K562 (cell line): ENCODE results near the gene TAF1A. TPM values are rescaled to one million over a fixed set of nuclear protein-coding genes. Genes with fewer than 3 reads are reported as not detected.
A peak's percentile ranks its signal among the peaks of the same experiment; 100 is the strongest.

Experiments
- ATAC-seq: fragments of 200-7000 bp; cut with Tn5 transposase; 3 replicates; pipeline ENCODE4 v1.9.1; 2020; ENCODE audit warnings: moderate library complexity
- BruUV-seq: library from RNA; stranded (reverse); fragments of 400-500 nt; replicated peaks from 2 replicates; lab custom pipeline; 2021; lab: Mats Ljungman, UMichigan
- CTCF ChIA-PET: fragments of 300-600 bp; formaldehyde crosslinking; extraction: SDS; loops from one replicate; lab custom pipeline; 2021; ENCODE audit warnings: low intra/inter-chr PET ratio; lab: Yijun Ruan, JAX
- POLR2A ChIA-PET: fragments of 300-600, 350-650 bp; sonication (Branson Sonifier 250); formaldehyde crosslinking; extraction: SDS; loops from one replicate; lab custom pipeline; 2021; ENCODE audit warnings: antibody characterized with exemption, inconsistent platforms; lab: Yijun Ruan, JAX
- DNase-seq, 4 experiments: peaks; one replicate each; pipeline versions ENCODE4 v3.0.0 to v3.0.0-alpha.2; 2011 to 2018; ENCODE audit warnings: low spot score in 3 of 4, mixed read lengths in 3 of 4; ENCODE audit errors: extremely low read depth in 1 of 4
- FAIRE-seq: peaks from 2 replicates; lab custom pipeline; 2011; peaks lifted over from hg19 to GRCh38; lab: Jason Lieb, UNC
- H2AFZ ChIP-seq: 2 replicates; pipeline ENCODE4 v1.6.0; 2011; ENCODE audit warnings: low read depth, low read length, control low read depth, inconsistent platforms
- H3K27ac ChIP-seq: fragments of 200-600 bp; 3 replicates; pipeline ENCODE4 v1.8.0; 2011; ENCODE audit warnings: low read depth, mild to moderate bottlenecking, control low read depth, inconsistent platforms, low read length, moderate library complexity, mixed read lengths; ENCODE audit errors: extremely low read depth
- H3K27me3 ChIP-seq, 2 experiments: fragments of 300-600 bp in 1 of 2; 2 replicates in 1 of 2; 3 replicates in 1 of 2; pipeline versions ENCODE4 v1.6.0 to v1.8.0; 2011; ENCODE audit warnings: inconsistent platforms in 2 of 2, low read length in 2 of 2, mild to moderate bottlenecking in 1 of 2, mixed read lengths in 1 of 2, moderate library complexity in 1 of 2; ENCODE audit not compliant: control insufficient read depth in 2 of 2, insufficient read depth in 2 of 2
- H3K36me3 ChIP-seq: fragments of 300-600 bp; 3 replicates; pipeline ENCODE4 v1.8.0; 2011; ENCODE audit warnings: mild to moderate bottlenecking, low read length, inconsistent platforms; ENCODE audit not compliant: control insufficient read depth, insufficient read depth
- H3K4me1 ChIP-seq, 2 experiments: fragments of 200-600 bp in 1 of 2; replicated peaks in 1 of 2; 2 replicates in 1 of 2; 3 replicates in 1 of 2; pipeline versions ENCODE4 v1.5.1 to v1.8.0; 2011; ENCODE audit warnings: inconsistent platforms in 2 of 2, low read length in 2 of 2, mild to moderate bottlenecking in 1 of 2, mixed read lengths in 1 of 2, moderate library complexity in 1 of 2; ENCODE audit not compliant: control insufficient read depth in 2 of 2, insufficient read depth in 2 of 2
- H3K4me2 ChIP-seq: 2 replicates; pipeline ENCODE4 v1.6.1; 2011; ENCODE audit warnings: low read length, control low read depth, inconsistent platforms, mixed read lengths; ENCODE audit not compliant: insufficient read depth
- H3K4me3 ChIP-seq: fragments of 200-600 bp; sonication (generic), shearing (Covaris generic); 2 replicates; pipeline ENCODE4 v1.5.1; 2016; ENCODE audit warnings: control low read depth, inconsistent platforms
- H3K79me2 ChIP-seq: fragments of 200-600 bp; 3 replicates; pipeline ENCODE4 v1.8.0; 2011; ENCODE audit warnings: low read length, inconsistent platforms; ENCODE audit not compliant: control insufficient read depth, insufficient read depth
- H3K9ac ChIP-seq, 2 experiments: 2 replicates each; pipeline versions ENCODE4 v1.6.0 to v1.6.1; 2011; ENCODE audit warnings: low read depth in 2 of 2, low read length in 2 of 2, control low read depth in 1 of 2, inconsistent platforms in 1 of 2, mild to moderate bottlenecking in 1 of 2, mixed read lengths in 1 of 2; ENCODE audit not compliant: insufficient read depth in 1 of 2
- H3K9me1 ChIP-seq: one replicate; pipeline ENCODE4 v1.6.0; 2011; ENCODE audit warnings: inconsistent platforms, mild to moderate bottlenecking, low read length, moderate library complexity; ENCODE audit not compliant: control insufficient read depth, insufficient read depth
- H3K9me3 ChIP-seq: replicated peaks from 2 replicates; pipeline ENCODE4 v1.5.1; 2011; ENCODE audit warnings: low read depth, low read length, inconsistent platforms; ENCODE audit not compliant: control insufficient read depth, insufficient read depth
- H4K20me1 ChIP-seq: replicated peaks from 2 replicates; pipeline ENCODE4 v1.6.1; 2011; ENCODE audit warnings: low read length, inconsistent platforms, mixed read lengths; ENCODE audit not compliant: control insufficient read depth, insufficient read depth
- CTCF ChIP-seq, 3 experiments: IDR thresholded peaks in 2 of 3; conservative IDR thresholded peaks in 1 of 3; 2 replicates each; pipeline ENCODE4 v1.5.1; 2011 to 2012; ENCODE audit warnings: low read length in 3 of 3, mild to moderate bottlenecking in 3 of 3, control low read depth in 2 of 3, improper control_type of control experiment in 1 of 3, inconsistent platforms in 1 of 3, low read depth in 1 of 3, mixed read lengths in 1 of 3, moderate library complexity in 1 of 3; ENCODE audit not compliant: insufficient read depth in 2 of 3
- ESRRB ChIP-seq: fragments of 250-450 bp; sonication (Bioruptor Pico); IDR thresholded peaks from 2 replicates; pipeline ENCODE4 v1.5.0; 2020; ENCODE audit warnings: mild to moderate bottlenecking, moderate library complexity, borderline replicate concordance
- GTF2F1 ChIP-seq: IDR thresholded peaks from 2 replicates; pipeline ENCODE4 v1.6.1; 2011; ENCODE audit warnings: low read depth, low read length, improper control_type of control experiment
- RAD21 ChIP-seq, 2 experiments: fragments of 250-450 bp in 1 of 2; fragments of 450-650 bp in 1 of 2; sonication (Bioruptor Pico) in 1 of 2; formaldehyde crosslinking in 1 of 2; IDR thresholded peaks in 1 of 2; conservative IDR thresholded peaks in 1 of 2; 2 replicates each; pipeline versions ENCODE4 v1.4.0 to v1.8.0; 2020 to 2022; ENCODE audit warnings: mild to moderate bottlenecking in 2 of 2, moderate library complexity in 1 of 2
- REST ChIP-seq, 2 experiments: fragments of 450-650 bp; formaldehyde crosslinking in 1 of 2; IDR thresholded peaks; 2 replicates each; pipeline versions ENCODE4 v1.4.0 to v1.6.1; 2014 to 2020; ENCODE audit warnings: mild to moderate bottlenecking in 2 of 2, borderline replicate concordance in 1 of 2, low read depth in 1 of 2
- SMC3 ChIP-seq: conservative IDR thresholded peaks from 2 replicates; pipeline ENCODE4 v1.6.1; 2011; ENCODE audit warnings: low read depth, low read length, improper control_type of control experiment; ENCODE audit not compliant: insufficient read depth
- SREBF1 ChIP-seq: fragments of 150-350 bp; IDR thresholded peaks from 2 replicates; pipeline ENCODE4 v1.6.1; 2014; ENCODE audit warnings: antibody characterized with exemption, low read depth, low read length, borderline replicate concordance
- TAF7 ChIP-seq: fragments of 450-650 bp; IDR thresholded peaks from 2 replicates; pipeline ENCODE4 v1.6.1; 2016; ENCODE audit warnings: missing genetic modification characterization, missing compliant biosample characterization
- U2AF2 ChIP-seq: fragments of 200-400 bp; formaldehyde crosslinking; optimal IDR thresholded peaks from 2 replicates; pipeline ENCODE3; 2017; ENCODE audit warnings: low read depth, mild to moderate bottlenecking, low read length
- WGBS: fragments of 100-300 bp; shearing (Covaris generic); methylation state at CpG from one replicate; pipeline ENCODE4 v1.1.6; 2016; ENCODE audit warnings: low coverage, mixed read lengths; ENCODE audit not compliant: insufficient coverage; ENCODE audit errors: missing lambda C conversion rate; 5-methylcytosine and 5-hydroxymethylcytosine counted together
- in situ Hi-C: fragments of 300-500 bp; cut with MboI; formaldehyde crosslinking; loops from 4 replicates; pipeline ENCODE4 v1.15.0; 2018; ENCODE audit warnings: inconsistent platforms, mixed read lengths
- intact Hi-C: fragments of 100-400 bp; cut with micrococcal nuclease; formaldehyde crosslinking; loops from 2 replicates; pipeline ENCODE4 v1.14.2; 2022
- polyA plus RNA-seq, 8 experiments: library from polyadenylated mRNA; depleted of rRNA in 4 of 8; stranded (reverse) in 5 of 8; unstranded in 3 of 8; fragments of >200 nt; fragmentation: Nextera tagmentation in 2 of 8; fragmentation: Illumina TruSeq in 1 of 8; extraction: Ambion mirVana in 2 of 8; extraction: Trizol in 1 of 8; gene quantifications; 2 replicates each; pipeline versions ENCODE4 v1.2.1 to v1.2.3, GENCODE V29; 2011 to 2014; ENCODE audit warnings: inconsistent platforms in 1 of 8, missing spikeins in 1 of 8
- total RNA-seq, 7 experiments: library from RNA; depleted of rRNA in 6 of 7; stranded (reverse); fragments of >200 nt in 6 of 7; fragmentation: Illumina TruSeq in 2 of 7; extraction: Trizol in 2 of 7; gene quantifications; 2 replicates each; pipeline versions ENCODE4 v1.2.1 to v1.2.3, GENCODE V29; 2011 to 2021; ENCODE audit warnings: low replicate concordance in 1 of 7

Gene TAF1A
- total and polyA plus RNA-seq, 9 of the 15 experiments (the other 6 are each of a cell fraction or from before 2014, with no cell fraction given): 17.8 to 36.8 (median 25.3) TPM

GRCh38 chr1:222634180-222635013, 44.7 kb upstream of the TAF1A start:
- no TSS peak for BruUV-seq
- Histone ChIP-seq H3K9me3 (no peaks in the 10 kb centered on the region), H2AFZ (peak overlapping the region; percentile 50; the same call in 1 of the 2 replicates), H3K9me1 (no peaks in the 10 kb centered on the region), H3K4me2 (no peak overlapping the region), H3K9ac (no peak overlapping the region), H4K20me1 (no peaks in the 10 kb centered on the region), H3K4me3 (no peak overlapping the region), H3K4me1 (no peaks in the 10 kb centered on the region), H3K79me2 (no peaks in the 10 kb centered on the region), H3K27ac (no peak overlapping the region), H3K27me3 (no peaks in the 10 kb centered on the region), H3K36me3 (peaks cover 87% of the 10 kb centered on the region)
- ChIA-PET CTCF (interaction anchor here (0.7 to 2.5 kb wide), 3 partner anchors 169 to 456 kb away, joined by 3 to 38 read pairs (median 4); no protein-coding TSS in a partner anchor), POLR2A (interaction anchor here (0.7 to 2.4 kb wide), 9 partner anchors 9 to 169 kb away, joined by 3 to 20 read pairs (median 5); partner anchors contain the start of genes AIDA, BROX and TAF1A)
- intact Hi-C loops (loop anchor here (1.0 to 5.0 kb wide), 2 partner anchors 92 to 169 kb away; no protein-coding TSS in a partner anchor), in situ Hi-C loops (loop anchor here (5.0 kb wide), 1 partner anchor 167 kb away; no protein-coding TSS in a partner anchor)
- ATAC-seq (peak; percentile 93), FAIRE-seq (peak; percentile 89), DNase-seq (peak; percentile 62 to 91 (median 68))
- WGBS: 23% methylated on average over 7 of the region's 7 CpGs
- TF ChIP-seq GTF2F1 (no peak), ESRRB (CRISPR knock-in tag) (no peak), TAF7 (tag) (no peak), SREBF1 (no peak), REST (IDR thresholded peaks at IDR 0.05; ENCODE audit: borderline replicate concordance) (peak; percentile 84; the same call in 1 of the 2 replicates), REST (CRISPR knock-in tag; IDR thresholded peaks at IDR 0.05; ENCODE audit: low read depth) (no peak), CTCF (IDR thresholded peaks at IDR 0.05 in 2 of 3, conservative IDR thresholded peaks at IDR 0.05 in 1 of 3; ENCODE audit: insufficient read depth in 2 of 3, low read depth in 1 of 3, low read length in 3 of 3) (peak; percentile 65 to 95 (median 88)), RAD21 (CRISPR knock-in tag; conservative IDR thresholded peaks at IDR 0.05 in 1 of 2, IDR thresholded peaks at IDR 0.05 in 1 of 2) (peak; percentile 90 to 91), U2AF2 (no peak), SMC3 (peak; percentile 56)
